BJ (cell line): ENCODE measurements around the gene GGACT. TPM values are rescaled to one million over a fixed set of nuclear protein-coding genes. Genes with fewer than 3 reads are reported as not detected.

Experiments used
- CTCF ChIA-PET: fragments of 350-600 bp; formaldehyde crosslinking; extraction: SDS; loops from one replicate; lab custom pipeline; 2021; ENCODE audit warnings: antibody characterized with exemption, inconsistent platforms; lab: Yijun Ruan, JAX
- POLR2A ChIA-PET: fragments of 300-600 bp; sonication (Branson Sonifier 250); formaldehyde crosslinking; extraction: SDS; loops from one replicate; lab custom pipeline; 2021; ENCODE audit warnings: antibody characterized with exemption; lab: Charles Lee
- DNase-seq: peaks from one replicate; pipeline ENCODE4 v3.0.0-alpha.2; 2011; ENCODE audit warnings: low read depth
- H3K27me3 ChIP-seq: 2 replicates; pipeline ENCODE4 v1.6.0; 2011; ENCODE audit warnings: low read length; ENCODE audit not compliant: control insufficient read depth, insufficient read depth
- H3K36me3 ChIP-seq: 2 replicates; pipeline ENCODE4 v1.5.1; 2011; ENCODE audit warnings: low read length; ENCODE audit not compliant: control insufficient read depth, insufficient read depth
- H3K4me3 ChIP-seq: 2 replicates; pipeline ENCODE4 v1.5.1; 2011; ENCODE audit warnings: low read depth, mild to moderate bottlenecking, control low read depth, low read length
- CTCF ChIP-seq: IDR thresholded peaks from 2 replicates; pipeline ENCODE4 v1.5.1; 2011; ENCODE audit warnings: low read depth, mild to moderate bottlenecking, control low read depth, inconsistent platforms, low read length, moderate library complexity; ENCODE audit not compliant: insufficient read depth
- polyA plus RNA-seq: library from polyadenylated mRNA; depleted of rRNA; stranded (reverse); fragments of >200 nt; gene quantifications from 2 replicates; pipeline ENCODE4 v1.2.3, GENCODE V29; 2011

Gene GGACT
- polyA plus RNA-seq, 1 experiment: 7.0 TPM

- ChIA-PET CTCF (interaction anchor here (1.1 to 2.4 kb wide), 3 partner anchors 12 to 18 kb away, joined by 3 to 5 read pairs (median 5); no protein-coding TSS in a partner anchor), POLR2A (no interaction called here)
- Histone ChIP-seq H3K4me3 (no peak overlapping the region), H3K27me3 (no peaks in the 10 kb centered on the region), H3K36me3 (no peaks in the 10 kb centered on the region)
- TF ChIP-seq CTCF: no peak
- no peak for DNase-seq
These were observed 86.1 kb downstream of the GGACT start for GRCh38 chr13:100502446-100502845.

DNA sequence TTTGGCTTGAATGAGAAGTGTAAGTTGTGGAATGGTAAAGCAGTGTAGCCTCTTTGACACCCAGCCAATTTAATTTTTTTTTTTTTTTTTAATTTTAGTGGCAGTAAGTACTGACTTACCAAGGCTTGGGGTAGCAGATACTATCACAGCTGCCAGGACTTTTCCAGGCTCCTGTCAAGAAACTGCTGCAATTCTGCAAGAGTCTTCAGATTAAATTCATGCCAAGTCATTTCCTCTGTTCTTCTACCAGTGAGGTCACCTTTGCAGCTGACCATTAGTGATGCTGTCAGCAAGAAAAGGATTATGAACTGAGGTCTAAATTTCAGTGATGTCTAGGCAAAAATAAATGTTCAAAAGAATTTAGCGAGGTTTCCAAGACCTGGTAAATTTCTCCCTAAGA lies 91.2 kb downstream of the GGACT start:
- POLR2A ChIA-PET: no interaction called here
- no peak overlapping the region for H3K4me3 ChIP-seq
- no peak for TF ChIP-seq CTCF
- no peak for DNase-seq
- no peaks in the 10 kb centered on the region for H3K36me3 ChIP-seq
- CTCF ChIA-PET: no interaction called here
- no peaks in the 10 kb centered on the region for H3K27me3 ChIP-seq

DNA sequence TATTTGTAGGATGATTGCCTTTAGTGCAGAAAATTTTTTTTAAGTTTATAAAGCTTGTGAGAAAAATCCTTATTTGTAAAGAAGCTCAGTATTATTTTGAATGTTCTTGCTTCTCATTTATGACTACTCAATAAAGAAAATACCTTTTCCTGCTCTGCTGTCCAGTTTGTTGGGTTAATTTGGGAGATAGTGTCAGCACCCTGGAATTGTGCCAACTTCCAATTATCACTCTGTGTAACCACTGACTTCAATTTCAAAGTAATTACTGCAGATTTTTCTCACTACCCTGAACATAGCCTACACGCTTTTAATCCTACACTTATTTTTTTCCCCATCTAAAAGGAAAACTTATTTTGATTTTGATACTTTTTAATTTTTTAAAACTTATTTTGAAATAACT lies 93.1 kb downstream of the GGACT start:
- ChIA-PET POLR2A (no interaction called here), CTCF (interaction anchor here (1.2 kb wide), 1 partner anchor 11 kb away, joined by 3 read pairs; no protein-coding TSS in a partner anchor)
- no peaks in the 10 kb centered on the region for H3K36me3 ChIP-seq
- no peak for DNase-seq
- H3K4me3 ChIP-seq: no peak overlapping the region
- no peak for TF ChIP-seq CTCF
- no peaks in the 10 kb centered on the region for H3K27me3 ChIP-seq

DNA sequence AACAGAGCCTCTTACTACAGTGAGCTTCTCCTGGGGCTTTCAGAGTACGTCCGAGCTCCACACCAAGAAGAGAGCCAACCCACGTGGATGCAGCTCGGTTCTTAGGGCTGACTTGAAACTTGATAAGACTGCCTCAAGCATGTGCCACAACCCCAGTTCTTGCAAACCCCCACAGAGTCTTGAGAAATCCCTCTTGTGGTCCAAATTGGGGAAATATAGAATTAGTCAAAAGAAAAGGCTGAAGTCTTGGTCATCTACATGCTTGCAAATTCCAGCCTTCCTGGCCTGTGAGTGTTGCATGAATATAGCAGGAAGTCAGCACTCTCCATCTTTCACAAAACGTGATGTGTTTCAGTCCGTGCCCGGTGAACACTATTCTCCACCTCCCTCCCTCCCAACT lies 95.2 kb downstream of the GGACT start:
- Histone ChIP-seq H3K27me3 (no peaks in the 10 kb centered on the region), H3K4me3 (no peak overlapping the region), H3K36me3 (no peaks in the 10 kb centered on the region)
- no peak for DNase-seq
- CTCF ChIA-PET: no interaction called here
- POLR2A ChIA-PET: no interaction called here
- no peak for TF ChIP-seq CTCF

GRCh38 chr13:100491164-100491842 lies 97.3 kb downstream of the GGACT start:
- H3K4me3 ChIP-seq: no peak overlapping the region
- no peak for TF ChIP-seq CTCF
- H3K27me3 ChIP-seq: no peaks in the 10 kb centered on the region
- DNase-seq: no peak
- CTCF ChIA-PET: interaction anchor here (1.8 kb wide), 2 partner anchors 11 to 24 kb away, joined by 5 read pairs; no protein-coding TSS in a partner anchor
- no peaks in the 10 kb centered on the region for H3K36me3 ChIP-seq
- POLR2A ChIA-PET: interaction anchor here (0.5 kb wide), 1 partner anchor 527 kb away, joined by 3 read pairs; no protein-coding TSS in a partner anchor
